ENCODE measurements around the gene NKAIN2.
"Not testable (repeated sequence)": the region's sequence is repeated elsewhere in the genome, so short reads cannot be mapped to it uniquely, and the experiment has no call there.

Gene NKAIN2

DNA sequence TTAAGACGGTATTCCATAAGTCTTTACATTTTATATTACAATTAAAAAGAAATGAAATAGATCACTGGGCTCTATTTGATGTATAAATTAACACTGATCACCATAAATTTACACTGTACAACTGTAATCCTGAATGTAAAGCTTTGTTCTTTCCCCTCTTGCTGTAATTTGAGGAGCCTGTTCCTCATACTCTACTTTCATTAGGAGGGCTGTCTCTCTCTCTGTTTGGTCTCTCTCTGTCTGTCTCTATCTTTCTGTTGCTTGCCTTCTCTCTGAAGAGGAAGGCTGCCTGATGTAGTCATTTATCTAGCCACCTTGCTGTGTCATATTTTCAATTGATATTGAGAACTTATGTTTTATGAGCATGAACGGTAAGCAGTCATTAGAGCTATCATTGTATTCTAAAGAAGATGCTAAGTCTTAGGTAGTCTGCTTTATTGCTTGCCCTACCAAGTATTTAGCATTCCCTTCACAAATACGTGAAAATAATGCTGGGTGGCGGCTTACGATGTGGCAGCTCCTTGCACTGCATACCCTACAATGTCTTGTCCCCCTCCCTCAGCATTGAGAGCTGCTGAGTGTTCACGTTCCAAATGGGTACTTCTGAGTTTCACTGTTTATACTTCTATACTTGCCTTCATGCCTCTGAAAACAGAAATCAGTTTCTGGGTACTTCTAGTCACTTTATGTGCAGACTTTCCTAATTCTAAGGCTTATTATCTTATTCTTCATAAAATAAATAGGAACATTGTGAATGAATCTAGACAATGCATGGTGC is 205.5 kb downstream of the NKAIN2 start:
- WGBS, 2 experiments: 88 to 95% methylated on average over 5 of the region's 6 CpGs
- no peaks in the 10 kb centered on the region for H3K27me3 ChIP-seq (ENCODE audit: control insufficient read depth, insufficient read depth, low read length, poor library complexity, severe bottlenecking)
- no peak overlapping the region for H3K27ac ChIP-seq (ENCODE audit: insufficient read depth, low read depth, low read length, poor library complexity, severe bottlenecking)
- H3K4me1 ChIP-seq (ENCODE audit: control insufficient read depth, insufficient read depth, low read length): no peaks in the 10 kb centered on the region
- no peaks in the 10 kb centered on the region for H3K36me3 ChIP-seq (ENCODE audit: control insufficient read depth, insufficient read depth, low read length)
- no peak overlapping the region for H3K4me3 ChIP-seq (ENCODE audit: insufficient read depth, low read depth, low read length)
- H3K9me3 ChIP-seq (ENCODE audit: control insufficient read depth, low read length): no peaks in the 10 kb centered on the region

GRCh38 chr6:124010574-124010973 is 206.9 kb downstream of the NKAIN2 start:
- Histone ChIP-seq H3K4me1 (ENCODE audit: control insufficient read depth, insufficient read depth, low read length) (no peaks in the 10 kb centered on the region), H3K4me3 (ENCODE audit: insufficient read depth, low read depth, low read length) (no peak overlapping the region), H3K27ac (ENCODE audit: insufficient read depth, low read depth, low read length, poor library complexity, severe bottlenecking) (no peak overlapping the region), H3K27me3 (ENCODE audit: control insufficient read depth, insufficient read depth, low read length, poor library complexity, severe bottlenecking) (no peaks in the 10 kb centered on the region), H3K9me3 (ENCODE audit: control insufficient read depth, low read length) (no peaks in the 10 kb centered on the region), H3K36me3 (ENCODE audit: control insufficient read depth, insufficient read depth, low read length) (no peaks in the 10 kb centered on the region)

DNA sequence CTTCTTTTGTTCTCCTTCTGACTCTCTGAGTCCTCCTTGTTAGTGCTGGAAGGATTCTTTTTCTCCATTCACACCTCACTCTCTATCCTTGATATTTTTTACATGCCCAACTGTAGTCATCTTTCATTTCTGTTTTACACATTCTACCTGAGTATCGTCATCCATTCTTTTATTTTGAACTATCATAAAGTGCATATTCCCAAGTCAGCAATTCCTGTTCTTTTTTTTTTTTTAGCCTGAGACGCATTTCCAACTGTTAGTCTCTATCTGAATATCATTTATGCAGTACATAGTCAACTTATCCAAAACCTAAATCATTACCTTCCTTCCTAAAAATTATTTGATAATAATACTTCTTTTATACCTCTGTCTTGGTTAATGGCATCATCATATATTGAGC is 207.5 kb downstream of the NKAIN2 start:
- H3K36me3 ChIP-seq (ENCODE audit: control insufficient read depth, insufficient read depth, low read length): no peaks in the 10 kb centered on the region
- no peak overlapping the region for H3K27ac ChIP-seq (ENCODE audit: insufficient read depth, low read depth, low read length, poor library complexity, severe bottlenecking)
- WGBS, 2 experiments: 85 to 95% methylated on average over 2 of the region's 2 CpGs
- no peaks in the 10 kb centered on the region for H3K4me1 ChIP-seq (ENCODE audit: control insufficient read depth, insufficient read depth, low read length)
- H3K4me3 ChIP-seq (ENCODE audit: insufficient read depth, low read depth, low read length): no peak overlapping the region
- no peaks in the 10 kb centered on the region for H3K27me3 ChIP-seq (ENCODE audit: control insufficient read depth, insufficient read depth, low read length, poor library complexity, severe bottlenecking)
- no peaks in the 10 kb centered on the region for H3K9me3 ChIP-seq (ENCODE audit: control insufficient read depth, low read length)

DNA sequence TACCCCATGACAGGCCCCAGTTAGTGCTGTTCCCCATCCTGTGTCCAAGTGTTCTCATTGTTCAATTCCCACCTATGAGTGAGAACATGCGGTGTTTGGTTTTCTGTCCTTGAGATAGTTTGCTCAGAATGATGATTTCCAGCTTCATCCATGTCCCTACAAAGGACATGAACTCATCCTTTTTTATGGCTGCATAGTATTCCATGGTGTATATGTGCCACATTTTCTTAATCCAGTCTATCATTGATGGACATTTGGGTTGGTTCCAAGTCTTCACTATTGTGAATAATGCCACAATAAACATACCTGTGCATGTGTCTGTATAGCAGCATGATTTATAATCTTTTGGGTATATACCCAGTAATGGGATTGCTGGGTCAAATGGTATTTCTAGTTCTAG is 218.4 kb downstream of the NKAIN2 start:
- not testable (repeated sequence) for H3K4me1 ChIP-seq (ENCODE audit: control insufficient read depth, insufficient read depth, low read length); H3K27me3 ChIP-seq (ENCODE audit: control insufficient read depth, insufficient read depth, low read length, poor library complexity, severe bottlenecking); H3K9me3 ChIP-seq (ENCODE audit: control insufficient read depth, low read length); H3K36me3 ChIP-seq (ENCODE audit: control insufficient read depth, insufficient read depth, low read length); H3K27ac ChIP-seq (ENCODE audit: insufficient read depth, low read depth, low read length, poor library complexity, severe bottlenecking); H3K4me3 ChIP-seq (ENCODE audit: insufficient read depth, low read depth, low read length)
- 100% methylated on average over 1 of the region's 1 CpG; no CpG with 5 or more reads in 1 of the 2 experiments for WGBS, 2 experiments

DNA sequence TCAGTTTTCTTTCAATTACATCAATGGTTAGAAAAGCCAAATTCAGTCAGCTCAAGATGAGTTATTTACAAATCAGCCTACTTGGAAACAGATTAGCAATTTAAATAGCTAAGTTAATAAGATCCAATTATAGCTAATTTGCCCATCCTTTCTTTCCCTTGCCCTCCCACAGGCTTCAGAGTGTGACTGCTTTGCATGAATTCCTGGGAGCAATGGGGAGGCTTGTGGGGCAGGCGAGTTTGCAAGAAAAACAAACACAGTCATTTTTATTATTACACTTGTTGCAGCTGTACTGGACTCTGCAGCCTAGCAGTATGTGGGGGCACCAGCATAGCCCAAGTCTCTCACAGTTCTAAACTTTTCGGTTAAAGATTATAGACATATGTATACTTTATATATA is 219.0 kb downstream of the NKAIN2 start:
- Histone ChIP-seq H3K27me3 (ENCODE audit: control insufficient read depth, insufficient read depth, low read length, poor library complexity, severe bottlenecking) (no peaks in the 10 kb centered on the region), H3K4me3 (ENCODE audit: insufficient read depth, low read depth, low read length) (no peak overlapping the region), H3K27ac (ENCODE audit: insufficient read depth, low read depth, low read length, poor library complexity, severe bottlenecking) (no peak overlapping the region), H3K9me3 (ENCODE audit: control insufficient read depth, low read length) (no peaks in the 10 kb centered on the region), H3K36me3 (ENCODE audit: control insufficient read depth, insufficient read depth, low read length) (no peaks in the 10 kb centered on the region), H3K4me1 (ENCODE audit: control insufficient read depth, insufficient read depth, low read length) (no peaks in the 10 kb centered on the region)
- WGBS, 2 experiments: 19 to 67% methylated on average over 1 of the region's 2 CpGs

- no peak overlapping the region for H3K27ac ChIP-seq (ENCODE audit: insufficient read depth, low read depth, low read length, poor library complexity, severe bottlenecking)
- 58 to 68% methylated on average over 2 of the region's 2 CpGs for WGBS, 2 experiments
- H3K36me3 ChIP-seq (ENCODE audit: control insufficient read depth, insufficient read depth, low read length): no peaks in the 10 kb centered on the region
- no peaks in the 10 kb centered on the region for H3K4me1 ChIP-seq (ENCODE audit: control insufficient read depth, insufficient read depth, low read length)
- H3K4me3 ChIP-seq (ENCODE audit: insufficient read depth, low read depth, low read length): no peak overlapping the region
- H3K27me3 ChIP-seq (ENCODE audit: control insufficient read depth, insufficient read depth, low read length, poor library complexity, severe bottlenecking): no peaks in the 10 kb centered on the region
- no peaks in the 10 kb centered on the region for H3K9me3 ChIP-seq (ENCODE audit: control insufficient read depth, low read length)
Measured at GRCh38 chr6:124026694-124027093, 223.0 kb downstream of the NKAIN2 start.

- no peak overlapping the region for H3K27ac ChIP-seq (ENCODE audit: insufficient read depth, low read depth, low read length, poor library complexity, severe bottlenecking)
- H3K9me3 ChIP-seq (ENCODE audit: control insufficient read depth, low read length): no peaks in the 10 kb centered on the region
- WGBS, 2 experiments: 88 to 94% methylated on average over 7 of the region's 7 CpGs
- no peaks in the 10 kb centered on the region for H3K4me1 ChIP-seq (ENCODE audit: control insufficient read depth, insufficient read depth, low read length)
- H3K36me3 ChIP-seq (ENCODE audit: control insufficient read depth, insufficient read depth, low read length): no peaks in the 10 kb centered on the region
- no peaks in the 10 kb centered on the region for H3K27me3 ChIP-seq (ENCODE audit: control insufficient read depth, insufficient read depth, low read length, poor library complexity, severe bottlenecking)
- no peak overlapping the region for H3K4me3 ChIP-seq (ENCODE audit: insufficient read depth, low read depth, low read length)
Measured at GRCh38 chr6:124027392-124027791, 223.7 kb downstream of the NKAIN2 start.

DNA sequence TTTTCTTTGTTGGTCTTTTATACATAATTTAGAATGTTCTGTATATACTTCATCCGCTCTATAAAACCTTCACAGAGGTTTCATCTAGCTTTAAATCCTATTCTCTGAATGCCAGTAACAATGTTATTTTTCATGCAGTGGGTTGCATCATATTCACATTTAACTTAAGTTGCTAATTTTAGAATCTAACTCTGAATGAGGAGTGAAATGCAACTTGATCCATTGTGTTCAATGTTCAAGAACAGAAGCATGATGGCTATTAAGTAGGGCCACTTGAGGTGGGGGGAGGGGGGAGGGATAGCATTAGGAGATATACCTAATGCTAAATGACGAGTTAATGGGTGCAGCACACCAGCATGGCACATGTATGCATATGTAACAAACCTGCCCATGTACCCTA is 224.5 kb downstream of the NKAIN2 start:
- no peak overlapping the region for H3K4me3 ChIP-seq (ENCODE audit: insufficient read depth, low read depth, low read length)
- H3K27me3 ChIP-seq (ENCODE audit: control insufficient read depth, insufficient read depth, low read length, poor library complexity, severe bottlenecking): no peaks in the 10 kb centered on the region
- no peaks in the 10 kb centered on the region for H3K4me1 ChIP-seq (ENCODE audit: control insufficient read depth, insufficient read depth, low read length)
- H3K27ac ChIP-seq (ENCODE audit: insufficient read depth, low read depth, low read length, poor library complexity, severe bottlenecking): no peak overlapping the region
- H3K36me3 ChIP-seq (ENCODE audit: control insufficient read depth, insufficient read depth, low read length): no peaks in the 10 kb centered on the region
- WGBS, 2 experiments: 90 to 100% methylated on average over 1 to 2 of the region's 2 CpGs
- no peaks in the 10 kb centered on the region for H3K9me3 ChIP-seq (ENCODE audit: control insufficient read depth, low read length)

DNA sequence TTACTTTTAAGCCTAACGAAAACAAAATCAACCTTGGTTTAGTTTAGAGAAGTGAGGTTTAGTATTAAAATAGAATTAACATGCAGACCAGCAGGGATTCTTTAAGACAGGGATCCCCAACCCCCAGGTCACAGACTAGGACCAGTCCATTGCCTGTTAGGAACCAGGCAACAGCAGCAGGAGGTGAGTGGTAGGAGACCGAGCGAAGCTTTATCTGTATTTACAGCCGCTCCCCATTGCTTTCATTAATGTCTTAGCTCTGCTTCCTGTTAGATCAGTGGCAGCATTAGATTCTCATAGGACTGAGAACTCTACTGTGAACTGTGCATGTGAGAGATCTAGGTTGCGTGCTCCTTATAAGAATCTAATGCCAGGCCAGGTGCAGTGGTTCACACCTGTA is 225.9 kb downstream of the NKAIN2 start:
- Histone ChIP-seq H3K9me3 (ENCODE audit: control insufficient read depth, low read length) (no peaks in the 10 kb centered on the region), H3K4me3 (ENCODE audit: insufficient read depth, low read depth, low read length) (no peak overlapping the region), H3K27me3 (ENCODE audit: control insufficient read depth, insufficient read depth, low read length, poor library complexity, severe bottlenecking) (no peaks in the 10 kb centered on the region), H3K4me1 (ENCODE audit: control insufficient read depth, insufficient read depth, low read length) (peaks cover 8% of the 10 kb centered on the region), H3K27ac (ENCODE audit: insufficient read depth, low read depth, low read length, poor library complexity, severe bottlenecking) (no peak overlapping the region), H3K36me3 (ENCODE audit: control insufficient read depth, insufficient read depth, low read length) (no peaks in the 10 kb centered on the region)
- 39 to 55% methylated on average over 4 to 5 of the region's 5 CpGs for WGBS, 2 experiments

DNA sequence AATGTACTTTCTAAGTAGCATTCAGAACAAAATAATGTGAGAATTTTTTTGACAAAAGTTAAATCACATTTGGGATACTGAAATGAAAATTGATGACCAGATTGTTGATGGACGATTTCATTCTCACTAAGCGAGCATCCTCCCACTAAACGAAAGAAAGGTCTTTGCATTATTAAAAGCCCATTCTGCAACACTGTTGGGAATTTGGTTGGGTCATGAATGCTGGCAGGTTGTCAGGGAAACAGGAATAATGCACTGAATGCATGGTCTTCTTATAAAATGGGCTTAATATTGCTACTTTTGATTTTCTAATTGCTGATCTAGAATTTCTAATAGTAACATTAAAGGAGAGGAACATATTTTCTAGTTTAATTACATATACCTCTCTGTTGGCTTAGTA is 229.8 kb downstream of the NKAIN2 start:
- Histone ChIP-seq H3K4me3 (ENCODE audit: insufficient read depth, low read depth, low read length) (no peak overlapping the region), H3K27ac (ENCODE audit: insufficient read depth, low read depth, low read length, poor library complexity, severe bottlenecking) (no peak overlapping the region), H3K4me1 (ENCODE audit: control insufficient read depth, insufficient read depth, low read length) (peaks cover 8% of the 10 kb centered on the region), H3K36me3 (ENCODE audit: control insufficient read depth, insufficient read depth, low read length) (no peaks in the 10 kb centered on the region), H3K9me3 (ENCODE audit: control insufficient read depth, low read length) (no peaks in the 10 kb centered on the region), H3K27me3 (ENCODE audit: control insufficient read depth, insufficient read depth, low read length, poor library complexity, severe bottlenecking) (no peaks in the 10 kb centered on the region)
- WGBS, 2 experiments: 67 to 88% methylated on average over 3 of the region's 3 CpGs

DNA sequence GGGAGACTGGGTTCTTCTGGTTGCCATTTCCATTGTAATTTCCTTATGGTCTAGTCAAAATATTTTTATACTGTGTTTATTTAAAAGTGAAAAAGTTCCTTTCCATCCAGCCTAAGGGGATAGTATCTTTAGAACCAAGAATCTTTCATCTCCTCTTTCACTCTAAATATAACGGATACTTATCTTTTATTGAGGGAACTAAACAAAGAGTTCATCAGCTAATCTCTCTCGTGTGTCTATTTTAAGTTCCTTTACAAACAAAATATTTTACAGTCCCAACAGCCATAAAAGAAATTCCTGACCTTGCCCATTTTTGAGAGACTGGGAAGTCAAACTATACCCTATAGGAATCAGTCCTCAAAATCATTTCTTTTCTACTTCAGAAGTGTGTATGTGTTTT is 232.7 kb downstream of the NKAIN2 start:
- no peaks in the 10 kb centered on the region for H3K9me3 ChIP-seq (ENCODE audit: control insufficient read depth, low read length)
- H3K27me3 ChIP-seq (ENCODE audit: control insufficient read depth, insufficient read depth, low read length, poor library complexity, severe bottlenecking): no peaks in the 10 kb centered on the region
- H3K4me3 ChIP-seq (ENCODE audit: insufficient read depth, low read depth, low read length): no peak overlapping the region
- H3K4me1 ChIP-seq (ENCODE audit: control insufficient read depth, insufficient read depth, low read length): peaks cover 8% of the 10 kb centered on the region
- no peak overlapping the region for H3K27ac ChIP-seq (ENCODE audit: insufficient read depth, low read depth, low read length, poor library complexity, severe bottlenecking)
- 92% methylated on average over 2 of the region's 2 CpGs for WGBS, 2 experiments
- H3K36me3 ChIP-seq (ENCODE audit: control insufficient read depth, insufficient read depth, low read length): no peaks in the 10 kb centered on the region

All from ectodermal cell (in vitro differentiated cells).